HG02884 (cell line): ENCODE data around the gene KLHL22.
"Not testable (repeated sequence)": the region's sequence is repeated elsewhere in the genome, so short reads cannot be mapped to it uniquely, and the experiment has no call there.

Experiments
- ATAC-seq: cut with Tn5 transposase; IDR thresholded peaks from one replicate; pipeline ENCODE4 v1.9.1; 2021; ENCODE audit warnings: mild to moderate bottlenecking, moderate library complexity; ENCODE audit not compliant: unreplicated experiment

KLHL22 gene

GRCh38 chr22:20471126-20471833, 24.3 kb downstream of the KLHL22 start:
- ATAC-seq = no peak

- ATAC-seq = not testable (repeated sequence)
These were observed 25.1 kb downstream of the KLHL22 start for GRCh38 chr22:20470525-20470924.

GRCh38 chr22:20469110-20469868, 26.3 kb downstream of the KLHL22 start:
- ATAC-seq = no peak

GRCh38 chr22:20466659-20467379, 28.8 kb downstream of the KLHL22 start:
- ATAC-seq = no peak

GRCh38 chr22:20465759-20466077, 29.9 kb downstream of the KLHL22 start:
- ATAC-seq = no peak

GRCh38 chr22:20464912-20465758, 30.5 kb downstream of the KLHL22 start:
- ATAC-seq = no peak

- ATAC-seq = no peak
These were observed 31.4 kb downstream of the KLHL22 start for GRCh38 chr22:20464096-20464614.

GRCh38 chr22:20463324-20464095, 32.1 kb downstream of the KLHL22 start:
- ATAC-seq = no peak

GRCh38 chr22:20459862-20460261, 35.7 kb downstream of the KLHL22 start:
- ATAC-seq = no peak

GRCh38 chr22:20459152-20459542, 36.4 kb downstream of the KLHL22 start:
- ATAC-seq = no peak

- ATAC-seq = no peak
These were observed 37.0 kb downstream of the KLHL22 start for GRCh38 chr22:20458530-20459151.

- ATAC-seq = no peak
These were observed 37.9 kb downstream of the KLHL22 start for GRCh38 chr22:20457506-20458240.

- no peak for ATAC-seq
These were observed 38.9 kb downstream of the KLHL22 start for GRCh38 chr22:20456722-20457076.

- no peak for ATAC-seq
These were observed 39.4 kb downstream of the KLHL22 start for GRCh38 chr22:20456064-20456721.

- ATAC-seq = no peak
These were observed 39.9 kb downstream of the KLHL22 start for GRCh38 chr22:20455709-20456063.

GRCh38 chr22:20453222-20453621, 42.4 kb downstream of the KLHL22 start:
- ATAC-seq = no peak

- ATAC-seq = no peak
These were observed 43.7 kb downstream of the KLHL22 start for GRCh38 chr22:20451920-20452319.

GRCh38 chr22:20451129-20451778, 44.3 kb downstream of the KLHL22 start:
- not testable (repeated sequence) for ATAC-seq
